Keratinocyte (primary cell): ENCODE measurements around the gene RASD2. TPM values are rescaled to one million over a fixed set of nuclear protein-coding genes. Genes with fewer than 3 reads are reported as not detected.

Source experiments
- DNase-seq: peaks from one replicate; pipeline ENCODE4 v3.0.0-alpha.2; 2011; ENCODE audit warnings: low read depth, missing footprints, low spot score
- FAIRE-seq: peaks from 2 replicates; lab custom pipeline; 2011; peaks lifted over from hg19 to GRCh38; lab: Jason Lieb, UNC
- H2AFZ ChIP-seq: 2 replicates; pipeline ENCODE4 v1.6.0; 2012; ENCODE audit warnings: low read length, control low read depth, inconsistent platforms; ENCODE audit not compliant: control insufficient read depth
- H3K27ac ChIP-seq: 2 replicates; pipeline ENCODE4 v1.5.1; 2011; ENCODE audit warnings: low read length; ENCODE audit not compliant: control insufficient read depth, insufficient read depth
- H3K27me3 ChIP-seq: 3 replicates; pipeline ENCODE4 v1.6.0; 2011; ENCODE audit warnings: low read length; ENCODE audit not compliant: control insufficient read depth, insufficient read depth; ENCODE audit errors: extremely low read depth
- H3K36me3 ChIP-seq, 2 experiments: 2 replicates in 1 of 2; 3 replicates in 1 of 2; pipeline ENCODE4 v1.5.1; 2011; ENCODE audit warnings: low read length in 2 of 2, mild to moderate bottlenecking in 1 of 2; ENCODE audit not compliant: control insufficient read depth in 2 of 2, insufficient read depth in 2 of 2; ENCODE audit errors: extremely low read depth in 1 of 2
- H3K4me1 ChIP-seq: 3 replicates; pipeline ENCODE4 v1.5.1; 2011; ENCODE audit warnings: low read length; ENCODE audit not compliant: control insufficient read depth, insufficient read depth; ENCODE audit errors: extremely low read depth
- H3K4me2 ChIP-seq: 3 replicates; pipeline ENCODE4 v1.6.0; 2011; ENCODE audit warnings: low read depth, low read length; ENCODE audit not compliant: control insufficient read depth, insufficient read depth; ENCODE audit errors: extremely low read depth
- H3K4me3 ChIP-seq, 3 experiments: fragments of 200-600 bp in 1 of 3; sonication (generic) in 1 of 3; 2 replicates in 2 of 3; 3 replicates in 1 of 3; pipeline ENCODE4 v1.5.1; 2011 to 2016; ENCODE audit warnings: low read length in 3 of 3, mild to moderate bottlenecking in 3 of 3, control low read depth in 2 of 3, inconsistent platforms in 1 of 3, low read depth in 1 of 3, mixed read lengths in 1 of 3, mixed run types in 1 of 3, moderate library complexity in 1 of 3; ENCODE audit not compliant: control insufficient read depth in 2 of 3, insufficient read depth in 2 of 3; ENCODE audit errors: extremely low read depth in 1 of 3
- H3K79me2 ChIP-seq: 2 replicates; pipeline ENCODE4 v1.6.0; 2012; ENCODE audit warnings: low read length; ENCODE audit not compliant: control insufficient read depth, insufficient read depth
- H3K9ac ChIP-seq: 3 replicates; pipeline ENCODE4 v1.6.0; 2011; ENCODE audit warnings: low read length; ENCODE audit not compliant: control insufficient read depth, insufficient read depth; ENCODE audit errors: extremely low read depth
- H3K9me1 ChIP-seq: 3 replicates; pipeline ENCODE4 v1.6.0; 2011; ENCODE audit warnings: low read length; ENCODE audit not compliant: control insufficient read depth, insufficient read depth; ENCODE audit errors: extremely low read depth
- H3K9me3 ChIP-seq: 2 replicates; pipeline ENCODE4 v1.5.1; 2012; ENCODE audit warnings: low read depth, low read length; ENCODE audit not compliant: control insufficient read depth
- H4K20me1 ChIP-seq: 3 replicates; pipeline ENCODE4 v1.6.0; 2011; ENCODE audit warnings: low read length; ENCODE audit not compliant: control insufficient read depth, insufficient read depth; ENCODE audit errors: extremely low read depth
- EZH2 ChIP-seq: IDR thresholded peaks from one replicate; pipeline ENCODE4 v1.6.1; 2012; ENCODE audit warnings: inconsistent platforms, mild to moderate bottlenecking, low read length, moderate library complexity
- dilution Hi-C: fragments of 300-500 bp; cut with MboI; formaldehyde crosslinking; loops from one replicate; pipeline ENCODE4 v1.7.0; 2020; ENCODE audit warnings: low sequenced_read_pairs; ENCODE audit not compliant: extremely low pct_ligation_motif_present
- polyA plus RNA-seq, 5 experiments: library from polyadenylated mRNA; depleted of rRNA in 3 of 5; stranded (reverse) in 3 of 5; stranded (forward) in 1 of 5; unstranded in 1 of 5; fragments of >200 nt; gene quantifications; 1 replicate in 1 of 5; 2 replicates in 3 of 5; 3 replicates in 1 of 5; pipeline versions ENCODE4 v1.2.1 to v1.2.3, GENCODE V29; 2011 to 2012; ENCODE audit warnings: missing spikeins in 2 of 5, low read depth in 1 of 5, low replicate concordance in 1 of 5
- TF ChIP-seq, protein P1 (sequence below), 3 experiments: IDR thresholded peaks in 1 of 3; conservative IDR thresholded peaks in 1 of 3; optimal IDR thresholded peaks in 1 of 3; 2 replicates in 2 of 3; 3 replicates in 1 of 3; pipeline versions ENCODE3 to v1.5.1; 2011; ENCODE audit warnings: low read length in 3 of 3, mild to moderate bottlenecking in 3 of 3, moderate library complexity in 2 of 3, control low read depth in 1 of 3, inconsistent platforms in 1 of 3; ENCODE audit not compliant: insufficient read depth in 2 of 3; ENCODE audit errors: extremely low read depth in 1 of 3

RASD2 gene
- polyA plus RNA-seq, 1 donor (not counting 4 experiments of a cell fraction or from before 2014, with no cell fraction given), result 0.03 TPM

DNA sequence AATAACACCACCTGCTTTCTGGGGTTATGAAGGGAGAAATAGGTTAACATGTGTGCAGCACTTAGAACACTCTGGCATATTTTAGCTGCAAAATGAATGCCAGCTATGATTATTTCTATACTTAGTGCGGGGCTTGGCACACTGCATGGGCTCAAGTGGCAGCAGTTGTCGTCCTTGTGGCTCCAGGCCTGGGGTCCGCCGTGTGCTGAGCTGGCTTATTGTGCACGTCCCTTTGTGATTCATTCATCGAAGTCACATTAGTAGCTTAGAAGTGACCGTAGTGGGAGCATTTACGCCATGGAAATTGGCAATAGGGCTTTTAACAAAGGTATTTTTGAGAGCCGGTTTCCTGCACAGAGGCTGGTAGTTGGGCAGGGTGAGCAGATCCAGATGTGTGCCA is 4.2 kb downstream of the RASD2 start:
- no peak for FAIRE-seq
- TF ChIP-seq, protein P1, sequence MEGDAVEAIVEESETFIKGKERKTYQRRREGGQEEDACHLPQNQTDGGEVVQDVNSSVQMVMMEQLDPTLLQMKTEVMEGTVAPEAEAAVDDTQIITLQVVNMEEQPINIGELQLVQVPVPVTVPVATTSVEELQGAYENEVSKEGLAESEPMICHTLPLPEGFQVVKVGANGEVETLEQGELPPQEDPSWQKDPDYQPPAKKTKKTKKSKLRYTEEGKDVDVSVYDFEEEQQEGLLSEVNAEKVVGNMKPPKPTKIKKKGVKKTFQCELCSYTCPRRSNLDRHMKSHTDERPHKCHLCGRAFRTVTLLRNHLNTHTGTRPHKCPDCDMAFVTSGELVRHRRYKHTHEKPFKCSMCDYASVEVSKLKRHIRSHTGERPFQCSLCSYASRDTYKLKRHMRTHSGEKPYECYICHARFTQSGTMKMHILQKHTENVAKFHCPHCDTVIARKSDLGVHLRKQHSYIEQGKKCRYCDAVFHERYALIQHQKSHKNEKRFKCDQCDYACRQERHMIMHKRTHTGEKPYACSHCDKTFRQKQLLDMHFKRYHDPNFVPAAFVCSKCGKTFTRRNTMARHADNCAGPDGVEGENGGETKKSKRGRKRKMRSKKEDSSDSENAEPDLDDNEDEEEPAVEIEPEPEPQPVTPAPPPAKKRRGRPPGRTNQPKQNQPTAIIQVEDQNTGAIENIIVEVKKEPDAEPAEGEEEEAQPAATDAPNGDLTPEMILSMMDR (optimal IDR thresholded peaks at IDR 0.05 in 1 of 3, IDR thresholded peaks at IDR 0.05 in 1 of 3, conservative IDR thresholded peaks at IDR 0.05 in 1 of 3; ENCODE audit: extremely low read depth in 1 of 3, insufficient read depth in 2 of 3, low read length in 3 of 3), result no peak
- TF ChIP-seq EZH2, result no peak
- H3K9me3 ChIP-seq, result no peaks in the 10 kb centered on the region
- no peaks in the 10 kb centered on the region for H3K9me1 ChIP-seq
- H3K27me3 ChIP-seq, result peaks cover 58% of the 10 kb centered on the region
- no peak overlapping the region for H3K4me2 ChIP-seq
- H2AFZ ChIP-seq, result no peak overlapping the region
- no peak for DNase-seq
- dilution Hi-C loops, result no loop called here
- no peak overlapping the region for H3K27ac ChIP-seq
- peaks cover 5% of the 10 kb centered on the region for H3K4me1 ChIP-seq
- no peaks in the 10 kb centered on the region for H3K79me2 ChIP-seq
- no peaks in the 10 kb centered on the region for H3K36me3 ChIP-seq
- peaks cover 6% of the 10 kb centered on the region for H4K20me1 ChIP-seq
- H3K4me3 ChIP-seq, result no peak overlapping the region
- no peak overlapping the region for H3K9ac ChIP-seq

DNA sequence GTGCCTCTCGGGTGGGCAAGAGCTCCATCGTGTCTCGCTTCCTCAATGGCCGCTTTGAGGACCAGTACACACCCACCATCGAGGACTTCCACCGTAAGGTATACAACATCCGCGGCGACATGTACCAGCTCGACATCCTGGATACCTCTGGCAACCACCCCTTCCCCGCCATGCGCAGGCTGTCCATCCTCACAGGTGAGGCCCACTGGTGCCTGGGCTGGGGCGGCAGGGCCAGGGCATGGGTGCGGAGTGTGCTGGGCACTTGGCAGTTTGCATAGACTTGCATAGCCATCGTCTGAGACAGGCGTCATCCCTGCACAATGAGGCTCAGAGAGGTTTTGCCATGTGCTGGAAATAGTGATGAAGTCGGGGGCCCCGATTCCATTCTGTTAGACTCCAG is 6.3 kb downstream of the RASD2 start:
- peaks cover 57% of the 10 kb centered on the region for H3K27me3 ChIP-seq
- H3K4me1 ChIP-seq, result no peaks in the 10 kb centered on the region
- H3K27ac ChIP-seq, result no peak overlapping the region
- H4K20me1 ChIP-seq, result no peaks in the 10 kb centered on the region
- H2AFZ ChIP-seq, result no peak overlapping the region
- H3K4me2 ChIP-seq, result no peak overlapping the region
- FAIRE-seq (no peak), DNase-seq (no peak)
- H3K4me3 ChIP-seq, result no peak overlapping the region
- H3K9me1 ChIP-seq, result no peaks in the 10 kb centered on the region
- dilution Hi-C loops, result no loop called here
- no peaks in the 10 kb centered on the region for H3K9me3 ChIP-seq
- H3K9ac ChIP-seq, result no peak overlapping the region
- TF ChIP-seq, protein P1 (optimal IDR thresholded peaks at IDR 0.05 in 1 of 3, IDR thresholded peaks at IDR 0.05 in 1 of 3, conservative IDR thresholded peaks at IDR 0.05 in 1 of 3; ENCODE audit: extremely low read depth in 1 of 3, insufficient read depth in 2 of 3, low read length in 3 of 3), result no peak
- no peak for TF ChIP-seq EZH2
- H3K79me2 ChIP-seq, result no peaks in the 10 kb centered on the region
- no peaks in the 10 kb centered on the region for H3K36me3 ChIP-seq
